ENCODE results near the gene ZNF827.

DNA sequence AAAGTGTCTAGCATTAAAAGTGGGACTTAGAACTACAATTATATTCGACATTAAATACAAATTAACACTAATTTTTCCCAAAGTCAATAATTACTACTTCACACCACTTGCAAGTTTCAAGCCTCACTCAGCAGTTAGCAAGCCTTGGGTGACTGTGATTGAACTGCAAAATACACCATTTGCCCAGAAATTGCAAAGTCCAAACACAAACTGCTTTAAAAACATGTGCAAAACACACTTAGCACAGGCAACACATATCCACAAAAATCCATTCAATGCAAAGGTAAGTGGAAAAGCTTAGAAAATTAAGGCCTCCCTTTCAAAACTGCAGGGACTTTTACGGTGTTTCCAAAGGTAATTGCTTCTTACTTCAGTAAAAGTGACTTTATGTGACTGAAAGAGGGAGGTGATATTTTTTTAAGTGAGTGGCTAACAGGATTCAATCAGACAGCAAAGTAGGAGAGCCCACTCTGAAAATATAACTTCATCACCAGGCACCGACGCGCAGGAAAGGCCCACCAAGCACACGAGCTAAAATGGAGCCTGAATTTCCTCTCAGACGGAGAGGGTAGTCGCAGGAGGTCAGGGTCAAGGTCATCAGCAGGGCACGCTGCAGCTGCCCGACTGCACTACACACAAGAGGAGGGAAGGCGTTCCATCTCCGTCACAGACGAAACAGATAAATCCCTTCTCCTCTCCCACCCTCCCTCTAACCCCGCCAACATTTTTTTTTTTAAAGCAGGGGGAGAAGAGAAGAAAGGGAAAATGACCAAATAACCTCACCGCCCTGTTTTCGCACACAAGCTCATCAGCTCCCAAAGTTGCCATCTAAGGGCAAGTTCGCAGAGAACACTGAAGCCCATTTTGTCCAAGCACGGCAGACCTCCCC is 3.1 kb downstream of the ZNF827 start:
- no peak for TF ChIP-seq GATA2 (IDR thresholded peaks at IDR 0.05; ENCODE audit: low read depth, low read length)
- TF ChIP-seq GATA3 (IDR thresholded peaks at IDR 0.05; ENCODE audit: low read depth, low read length): no peak

Data from SH-SY5Y (cell line).